Aorta (tissue), 5 donors: ENCODE data around the gene SCN4A. TPM values are rescaled to one million over a fixed set of nuclear protein-coding genes. Genes with fewer than 3 reads are reported as not detected.

Experiments
- ATAC-seq: fragments of 200-7000 bp; cut with Tn5 transposase; one replicate; pipeline ENCODE4 v1.9.1; 2022; ENCODE audit warnings: moderate library complexity; ENCODE audit not compliant: low FRiP score
- DNase-seq, 2 donors: peaks; one replicate each; pipeline ENCODE4 v3.0.0-alpha.2; 2020
- H3K27ac ChIP-seq, 2 donors: one replicate each; pipeline ENCODE4 v1.5.1; 2013; ENCODE audit warnings: low read length in 2 of 2, mild to moderate bottlenecking in 2 of 2, moderate library complexity in 2 of 2, control low read depth in 1 of 2, inconsistent platforms in 1 of 2, low read depth in 1 of 2
- H3K27me3 ChIP-seq, 2 donors: one replicate each; pipeline ENCODE4 v1.6.1; 2013; ENCODE audit warnings: control low read depth in 1 of 2, low read length in 1 of 2, mild to moderate bottlenecking in 1 of 2, moderate library complexity in 1 of 2; ENCODE audit not compliant: insufficient read depth in 2 of 2, control insufficient read depth in 1 of 2
- H3K36me3 ChIP-seq, 2 donors: one replicate each; pipeline ENCODE4 v1.6.1; 2013; ENCODE audit warnings: control low read depth in 1 of 2, low read length in 1 of 2, mild to moderate bottlenecking in 1 of 2; ENCODE audit not compliant: insufficient read depth in 2 of 2, control insufficient read depth in 1 of 2
- H3K4me1 ChIP-seq, 2 donors: one replicate each; pipeline ENCODE4 v1.6.1; 2013; ENCODE audit warnings: low read length in 2 of 2, control low read depth in 1 of 2, mild to moderate bottlenecking in 1 of 2, moderate library complexity in 1 of 2; ENCODE audit not compliant: insufficient read depth in 2 of 2, control insufficient read depth in 1 of 2
- H3K4me3 ChIP-seq, 2 donors: one replicate each; pipeline ENCODE4 v1.5.1; 2013; ENCODE audit warnings: low read length in 2 of 2, control low read depth in 1 of 2, mild to moderate bottlenecking in 1 of 2
- H3K9me3 ChIP-seq: one replicate; pipeline ENCODE4 v1.6.1; 2013; ENCODE audit warnings: mild to moderate bottlenecking, low read length; ENCODE audit not compliant: control insufficient read depth
- WGBS, 2 donors: extraction: QIAGEN DNeasy Blood & Tissue Kit; methylation state at CpG; one replicate each; pipeline ENCODE4 v1.1.7; 2013; 5-methylcytosine and 5-hydroxymethylcytosine counted together
- intact Hi-C, 2 donors: fragments of 100-400 bp; cut with DNase I; formaldehyde crosslinking; loops; one replicate each; pipeline versions ENCODE4 v1.14.2 to v1.15.0; 2022
- polyA plus RNA-seq, 2 donors: library from polyadenylated mRNA; stranded (reverse); fragments of 200-250 nt; gene quantifications; one replicate each; pipeline ENCODE4 v1.2.3, GENCODE V29; 2013
- total RNA-seq, 2 donors: library from RNA; stranded (reverse); fragmentation: NEBNext Ultra II Directional; extraction: Animal tissue kit (Norgen Biotek cat#: 25700); gene quantifications; one replicate each; pipeline ENCODE4 v1.2.1, GENCODE V29; 2021
- donor health status: healthy with polysubstance abuse.
- donor health status: Bipolar disorder and iron deficiency.
- donor health status: DM: no; HTN: no; CAD: no.
- donor health status: DM: no; HTN: no; CAD: no.
- donor health status: DM: yes; HTN: yes; CAD: no.

The SCN4A gene
- total and polyA plus RNA-seq, 4 donors, result 0.03 to 3.2 (median 1.5) TPM; not detected in 1

DNA sequence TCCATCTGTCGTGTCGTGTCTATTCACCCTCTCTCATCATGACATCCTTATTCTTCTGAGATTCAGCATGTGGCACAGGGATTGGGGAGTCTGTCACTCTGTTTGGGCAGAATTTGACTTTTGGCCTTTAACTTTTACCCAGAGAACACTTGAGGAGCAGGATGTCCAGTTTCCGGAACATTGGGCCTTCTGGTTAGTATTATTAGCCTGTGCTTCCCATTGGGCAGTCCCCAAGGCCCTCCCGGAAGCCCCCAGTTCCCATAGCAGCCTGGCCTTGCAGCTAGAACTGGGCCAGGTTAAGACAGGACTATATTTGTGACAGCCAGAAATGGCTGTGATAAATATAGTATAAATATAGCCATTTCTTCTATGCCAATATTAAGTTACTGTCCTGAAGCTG is 9.6 kb downstream of the SCN4A start:
- no peak overlapping the region for H3K27ac ChIP-seq

DNA sequence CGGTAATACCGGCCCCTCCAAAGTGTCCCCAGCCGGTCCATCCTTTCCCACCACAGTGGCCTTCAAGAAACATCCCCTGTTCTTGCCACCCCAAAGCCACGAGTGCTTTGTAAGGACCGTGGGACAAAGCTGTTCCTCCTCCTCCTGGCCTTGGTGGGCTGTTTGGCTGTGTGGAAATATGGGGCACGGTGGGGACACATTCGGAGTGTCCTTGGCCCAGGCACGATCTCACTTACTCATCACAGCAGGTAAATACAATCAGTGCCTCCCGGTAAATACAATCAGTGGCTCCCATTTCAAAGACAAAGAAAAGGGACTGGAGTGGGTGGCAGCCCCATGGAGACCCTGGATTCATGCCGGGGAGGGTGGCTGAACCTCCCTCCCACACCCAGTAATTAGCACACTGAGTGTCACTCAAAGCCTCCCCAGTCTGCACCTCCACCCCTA is 10.4 kb downstream of the SCN4A start:
- ATAC-seq (no peak), DNase-seq (no peak)
- Histone ChIP-seq H3K4me3 (no peak overlapping the region), H3K9me3 (no peaks in the 10 kb centered on the region), H3K4me1 (no peaks in the 10 kb centered on the region), H3K27me3 (no peaks in the 10 kb centered on the region), H3K27ac (no peak overlapping the region), H3K36me3 (no peaks in the 10 kb centered on the region)
- WGBS, 2 donors, result 85 to 86% methylated on average over 10 of the region's 10 CpGs
- intact Hi-C loops, result no loop called here

More for the DNA sequence above, 9.6 kb downstream of the SCN4A start:
- no peaks in the 10 kb centered on the region for H3K36me3 ChIP-seq
- ATAC-seq (no peak), DNase-seq (no peak)
- 88 to 93% methylated on average over 4 of the region's 4 CpGs for WGBS, 2 donors
- H3K4me3 ChIP-seq, result no peak overlapping the region
- H3K4me1 ChIP-seq, result no peaks in the 10 kb centered on the region
- intact Hi-C loops, result no loop called here
- H3K9me3 ChIP-seq, result no peaks in the 10 kb centered on the region
- no peaks in the 10 kb centered on the region for H3K27me3 ChIP-seq

DNA sequence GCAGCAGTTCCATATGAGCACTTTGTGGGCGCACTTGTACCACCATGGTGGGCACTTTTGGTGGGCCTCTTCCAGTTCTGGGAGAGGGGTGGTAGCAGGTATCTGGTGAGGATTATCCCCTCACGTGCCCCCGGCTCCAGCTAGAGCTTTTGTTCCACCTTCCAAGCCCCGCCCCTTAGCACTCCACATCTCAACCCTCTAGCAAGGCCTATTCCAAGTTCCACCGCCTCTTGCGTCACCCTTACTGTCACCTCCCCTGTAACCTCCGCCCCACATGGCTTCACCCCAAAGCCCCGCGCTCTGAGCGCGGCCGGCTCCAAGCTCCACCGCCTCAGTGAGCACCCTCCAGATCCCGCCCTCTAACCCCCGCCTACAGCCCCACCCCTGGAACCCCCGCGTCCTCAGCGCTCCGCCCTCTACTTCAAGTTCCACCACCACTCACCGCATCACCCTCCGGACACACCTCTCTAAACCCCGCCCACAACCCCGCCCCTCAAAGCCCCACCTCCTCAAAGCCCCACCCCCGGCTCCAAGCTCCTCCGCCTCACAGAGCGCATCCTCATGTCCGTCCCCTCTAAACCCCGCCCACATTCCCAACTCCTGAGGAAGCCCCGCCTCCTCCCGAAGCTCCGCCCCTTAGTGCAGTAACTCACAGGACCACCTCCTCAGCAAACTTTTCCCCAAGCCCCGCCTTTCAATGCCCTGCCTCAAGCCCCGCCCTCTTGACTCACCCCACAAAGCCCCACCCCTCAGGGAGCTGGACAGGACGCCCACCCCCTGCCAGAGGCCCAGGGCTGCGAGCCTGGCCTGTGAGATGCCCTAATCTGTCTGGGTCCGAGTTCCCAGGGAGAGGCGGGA is 11.1 kb downstream of the SCN4A start:
- Histone ChIP-seq H3K4me1 (no peaks in the 10 kb centered on the region), H3K27ac (no peak overlapping the region), H3K4me3 (no peak overlapping the region), H3K9me3 (no peaks in the 10 kb centered on the region), H3K27me3 (no peaks in the 10 kb centered on the region), H3K36me3 (no peaks in the 10 kb centered on the region)
- 14 to 18% methylated on average over 37 of the region's 37 CpGs for WGBS, 2 donors
- intact Hi-C loops, result no loop called here
- DNase-seq, result peak; percentile 81 to 90
- ATAC-seq, result peak; percentile 76

DNA sequence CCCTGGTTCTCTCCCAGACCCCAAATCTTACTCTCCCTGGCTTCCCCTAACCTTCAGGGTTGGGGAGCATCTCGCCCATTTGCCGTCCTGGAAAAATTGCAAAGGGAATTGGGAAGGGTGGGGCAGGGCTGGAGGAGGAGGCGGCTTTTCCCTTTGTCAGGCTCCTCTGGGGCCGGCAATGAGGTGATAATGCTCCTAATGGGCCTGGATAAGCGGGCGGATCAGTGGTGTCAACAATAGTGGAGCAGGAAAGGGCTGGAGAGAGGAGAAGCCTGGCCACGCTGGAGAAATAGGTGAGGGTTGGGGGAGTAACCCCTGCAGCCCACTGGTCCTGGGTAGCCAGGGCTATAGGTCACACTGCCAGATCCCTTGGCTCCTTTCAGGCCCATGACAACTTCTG is 12.3 kb downstream of the SCN4A start:
- Histone ChIP-seq H3K36me3 (no peaks in the 10 kb centered on the region), H3K27me3 (no peaks in the 10 kb centered on the region), H3K4me3 (no peak overlapping the region), H3K9me3 (no peaks in the 10 kb centered on the region), H3K27ac (no peak overlapping the region), H3K4me1 (no peaks in the 10 kb centered on the region)
- ATAC-seq (no peak), DNase-seq (no peak)
- 84 to 92% methylated on average over 7 of the region's 7 CpGs for WGBS, 2 donors
- intact Hi-C loops, result no loop called here

DNA sequence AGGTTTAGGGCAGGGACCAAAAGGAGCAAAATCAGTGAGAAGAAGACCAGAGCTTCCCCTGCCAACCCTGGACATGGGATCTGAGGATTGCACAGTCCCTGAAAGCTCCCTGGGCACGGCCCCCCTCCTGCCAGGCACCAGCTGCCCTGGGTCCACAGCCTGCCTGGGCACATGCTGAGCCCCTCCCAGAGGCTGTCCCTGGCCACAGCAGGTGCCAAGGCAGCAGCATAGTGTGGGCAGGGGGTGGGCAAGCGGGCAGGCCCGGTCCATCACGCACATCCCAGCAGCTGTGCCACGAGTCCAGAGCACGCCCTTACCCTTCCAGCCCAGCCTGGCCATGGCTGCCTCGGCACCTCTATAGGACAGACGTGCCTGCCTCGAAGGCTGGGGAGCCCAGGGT is 12.7 kb downstream of the SCN4A start:
- Histone ChIP-seq H3K4me1 (no peaks in the 10 kb centered on the region), H3K27me3 (no peaks in the 10 kb centered on the region), H3K9me3 (no peaks in the 10 kb centered on the region), H3K27ac (no peak overlapping the region), H3K4me3 (no peak overlapping the region), H3K36me3 (no peaks in the 10 kb centered on the region)
- 85 to 88% methylated on average over 9 of the region's 9 CpGs for WGBS, 2 donors
- ATAC-seq, result no peak
- intact Hi-C loops, result no loop called here
- DNase-seq, result no peak

DNA sequence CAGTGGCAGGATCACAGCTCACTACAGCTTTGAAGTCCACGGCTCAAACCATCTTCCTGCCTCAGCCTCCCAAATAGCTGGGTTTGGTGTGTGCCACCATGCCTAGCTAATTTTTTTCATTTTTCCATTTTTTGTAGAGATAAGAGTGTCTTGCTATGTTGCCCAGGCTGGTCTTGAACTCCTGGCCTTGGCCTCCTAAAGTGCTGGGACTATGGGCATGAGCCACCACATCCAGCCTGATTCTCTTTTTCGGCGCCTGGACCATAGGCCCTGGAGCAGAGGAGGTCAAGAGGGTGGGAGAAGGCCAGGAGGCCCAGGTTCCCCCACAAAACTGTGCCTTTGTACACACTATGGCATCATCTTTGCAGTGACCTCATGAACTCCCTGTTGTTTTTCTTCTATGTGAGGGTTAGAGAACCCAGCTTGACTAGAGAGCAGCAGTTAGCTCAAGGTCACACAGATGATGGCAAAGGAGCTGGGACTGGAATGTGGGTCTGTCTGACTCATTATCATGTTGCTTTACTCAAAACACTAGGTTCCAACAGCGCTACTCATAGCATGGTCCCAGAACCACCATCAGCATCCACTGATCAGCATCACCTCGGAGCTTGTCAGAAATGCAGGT is 16.3 kb downstream of the SCN4A start:
- Histone ChIP-seq H3K4me1 (no peaks in the 10 kb centered on the region), H3K27me3 (no peaks in the 10 kb centered on the region), H3K36me3 (no peaks in the 10 kb centered on the region), H3K9me3 (no peaks in the 10 kb centered on the region), H3K27ac (no peak overlapping the region), H3K4me3 (no peak overlapping the region)
- no peak for ATAC-seq
- 95 to 97% methylated on average over 5 of the region's 5 CpGs for WGBS, 2 donors
- intact Hi-C loops, result no loop called here
- no peak for DNase-seq

DNA sequence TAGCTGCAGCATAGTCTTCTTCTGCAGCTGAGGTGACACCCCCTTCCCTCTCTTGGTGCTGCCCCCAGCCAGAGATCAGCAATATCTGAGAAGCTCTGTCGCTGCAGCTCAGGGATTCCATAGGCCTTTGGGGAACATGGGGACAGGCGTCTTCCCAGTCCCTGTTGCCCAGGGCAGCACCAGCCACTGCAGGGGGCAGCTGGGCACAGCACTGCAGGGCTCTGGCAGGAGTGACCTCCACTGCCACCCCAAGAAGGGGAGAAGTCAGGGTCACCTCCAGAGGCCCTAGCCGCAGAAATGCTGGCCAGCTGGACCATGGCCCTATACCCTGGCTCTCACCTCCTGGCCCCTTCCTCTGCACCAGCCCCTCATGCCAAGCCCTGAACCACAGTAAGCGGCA is 16.9 kb downstream of the SCN4A start:
- WGBS, 2 donors, result 92 to 94% methylated on average over 4 of the region's 4 CpGs
- Histone ChIP-seq H3K27ac (no peak overlapping the region), H3K27me3 (no peaks in the 10 kb centered on the region), H3K4me3 (no peak overlapping the region), H3K9me3 (no peaks in the 10 kb centered on the region), H3K36me3 (no peaks in the 10 kb centered on the region), H3K4me1 (no peaks in the 10 kb centered on the region)
- ATAC-seq (no peak), DNase-seq (no peak)
- intact Hi-C loops, result no loop called here

DNA sequence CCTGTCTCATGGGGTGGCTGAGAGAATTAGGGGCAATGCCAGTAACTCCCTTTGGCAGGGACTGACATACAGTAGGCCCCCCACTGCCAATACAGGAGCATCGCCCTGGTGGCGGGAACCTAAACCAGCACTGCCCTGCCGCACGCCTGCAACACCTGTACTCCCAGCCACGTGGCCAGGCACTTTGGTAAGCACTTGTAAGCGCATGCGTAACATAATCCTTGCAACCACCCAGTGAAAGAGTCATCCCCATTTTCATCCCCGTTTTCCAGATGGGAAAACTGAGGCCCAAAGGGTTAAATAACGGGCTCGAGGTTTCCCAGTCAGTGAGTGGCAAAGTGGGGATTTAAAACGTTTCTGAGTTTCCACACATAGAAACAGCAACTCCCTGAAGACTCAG is 17.5 kb downstream of the SCN4A start:
- intact Hi-C loops, result no loop called here
- Histone ChIP-seq H3K4me3 (no peak overlapping the region), H3K4me1 (no peaks in the 10 kb centered on the region), H3K36me3 (no peaks in the 10 kb centered on the region), H3K27me3 (no peaks in the 10 kb centered on the region), H3K27ac (no peak overlapping the region), H3K9me3 (no peaks in the 10 kb centered on the region)
- no peak for ATAC-seq
- DNase-seq, result no peak
- WGBS, 2 donors, result 81 to 84% methylated on average over 11 of the region's 11 CpGs
